ENCODE results near the gene ARMH3.
"Not testable (repeated sequence)": the region's sequence is repeated elsewhere in the genome, so short reads cannot be mapped to it uniquely, and the experiment has no call there.

Gene ARMH3, protein sequence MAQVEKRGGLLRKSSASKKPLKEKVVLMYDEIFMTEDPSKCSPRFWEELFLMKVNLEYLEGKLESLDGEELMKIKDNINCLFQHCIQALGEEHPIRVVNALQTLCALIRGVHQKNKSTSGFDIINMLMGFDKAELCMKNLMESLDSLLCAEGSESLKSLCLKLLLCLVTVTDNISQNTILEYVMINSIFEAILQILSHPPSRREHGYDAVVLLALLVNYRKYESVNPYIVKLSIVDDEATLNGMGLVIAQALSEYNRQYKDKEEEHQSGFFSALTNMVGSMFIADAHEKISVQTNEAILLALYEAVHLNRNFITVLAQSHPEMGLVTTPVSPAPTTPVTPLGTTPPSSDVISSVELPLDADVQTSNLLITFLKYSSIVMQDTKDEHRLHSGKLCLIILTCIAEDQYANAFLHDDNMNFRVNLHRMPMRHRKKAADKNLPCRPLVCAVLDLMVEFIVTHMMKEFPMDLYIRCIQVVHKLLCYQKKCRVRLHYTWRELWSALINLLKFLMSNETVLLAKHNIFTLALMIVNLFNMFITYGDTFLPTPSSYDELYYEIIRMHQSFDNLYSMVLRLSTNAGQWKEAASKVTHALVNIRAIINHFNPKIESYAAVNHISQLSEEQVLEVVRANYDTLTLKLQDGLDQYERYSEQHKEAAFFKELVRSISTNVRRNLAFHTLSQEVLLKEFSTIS

DNA sequence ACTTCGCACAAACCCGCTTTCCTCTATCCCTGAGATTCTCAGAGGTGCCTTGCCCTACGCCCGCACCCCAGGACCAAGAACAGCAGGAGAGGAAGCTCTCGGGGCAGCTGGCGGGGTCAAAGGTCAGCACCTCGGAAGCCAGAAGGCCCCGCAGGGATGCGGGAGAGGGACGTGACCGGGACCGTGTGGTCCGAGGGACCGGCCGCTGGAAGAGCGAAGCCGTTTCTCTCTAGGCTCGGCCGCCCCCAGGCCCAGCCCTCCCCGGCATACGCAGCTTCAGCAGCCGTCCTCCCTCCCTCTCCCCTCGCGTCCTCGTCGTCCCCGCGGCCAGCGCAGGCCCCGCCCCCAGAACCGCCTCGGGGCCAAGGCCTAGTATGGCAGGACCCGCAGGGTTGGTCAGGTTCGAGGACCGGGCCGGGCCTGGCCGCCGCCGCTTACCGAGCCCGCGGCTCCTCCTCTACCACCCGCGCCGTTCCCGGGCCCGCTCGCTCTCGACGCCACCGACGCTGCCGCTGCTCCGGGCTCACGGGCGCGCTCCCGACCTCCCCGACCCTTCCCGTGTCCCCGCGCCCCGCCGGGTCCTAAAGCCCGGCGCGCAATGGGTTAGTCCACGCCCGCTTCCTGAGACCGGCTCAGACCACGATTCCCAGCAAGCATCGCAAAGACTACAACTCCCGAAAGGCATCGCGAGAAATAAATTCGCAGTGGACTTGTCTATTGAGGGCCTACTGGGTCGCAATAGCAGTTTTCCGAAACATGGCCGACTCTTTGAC, at the start of gene ARMH3:
TSS of gene ARMH3 (minus strand) at position 527 of the 773 bp plus-strand sequence. CDS start 16,059 bp downstream, outside the sequence.
- DNase-seq, result peak; percentile 86

DNA sequence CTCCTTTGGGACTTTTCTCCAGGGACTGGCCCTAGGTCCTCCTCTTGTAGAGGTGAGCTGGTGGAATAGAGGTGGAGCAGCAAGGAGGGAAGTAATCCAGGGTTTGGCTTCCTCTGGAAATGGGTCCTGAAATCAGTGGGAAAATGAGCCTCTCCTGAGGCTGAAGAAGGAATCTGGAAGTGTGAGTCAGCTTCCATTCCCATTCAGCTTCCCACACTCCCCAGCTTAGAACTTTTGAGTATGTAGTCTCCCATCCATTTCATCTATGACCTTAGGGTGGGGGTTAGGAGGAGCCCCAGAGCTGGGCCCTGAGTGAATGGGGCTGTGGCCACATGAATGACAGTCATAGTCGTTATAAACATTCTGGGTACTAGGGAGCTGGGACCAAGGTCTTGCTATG, 46.4 kb upstream of the ARMH3 start:
- no peak for DNase-seq

DNA sequence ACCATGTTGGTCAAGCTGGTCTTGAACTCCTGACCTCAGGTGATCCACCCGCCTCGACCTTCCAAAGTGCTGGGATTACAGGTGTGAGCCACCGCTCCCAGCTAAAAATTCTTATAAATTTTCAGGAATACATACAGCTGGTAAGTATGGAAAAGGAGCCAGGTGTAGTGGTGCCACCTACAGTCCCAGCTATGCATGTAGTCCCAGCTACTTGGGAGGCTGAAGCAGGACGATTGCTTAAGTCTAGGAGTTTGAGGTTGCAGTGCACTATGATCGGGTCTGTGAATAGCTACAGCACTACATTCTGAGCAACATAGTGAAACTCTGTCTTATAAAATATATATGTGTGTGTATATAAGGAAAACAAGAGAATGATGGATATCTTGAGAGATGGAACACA, 45.2 kb upstream of the ARMH3 start:
- DNase-seq, result no peak

DNA sequence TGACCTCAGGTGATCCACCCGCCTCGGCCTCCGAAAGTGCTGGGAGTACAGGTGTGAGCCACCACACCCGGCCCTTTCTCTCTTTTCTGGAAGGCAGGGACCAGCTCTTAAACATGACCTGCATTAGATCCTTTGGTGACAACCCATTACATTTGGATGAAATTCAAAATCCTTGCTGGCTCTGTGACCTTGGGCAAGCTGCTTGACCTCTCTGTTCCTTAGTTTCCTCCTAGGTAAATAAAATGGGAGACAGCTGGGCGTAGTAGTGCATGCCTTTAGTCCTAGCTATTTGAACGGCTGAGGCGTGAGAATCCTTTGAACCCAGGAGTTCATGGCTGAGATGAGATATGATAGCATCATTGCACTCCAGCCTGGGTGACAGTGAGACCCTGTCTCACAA, 40.5 kb upstream of the ARMH3 start:
- DNase-seq, result no peak

DNA sequence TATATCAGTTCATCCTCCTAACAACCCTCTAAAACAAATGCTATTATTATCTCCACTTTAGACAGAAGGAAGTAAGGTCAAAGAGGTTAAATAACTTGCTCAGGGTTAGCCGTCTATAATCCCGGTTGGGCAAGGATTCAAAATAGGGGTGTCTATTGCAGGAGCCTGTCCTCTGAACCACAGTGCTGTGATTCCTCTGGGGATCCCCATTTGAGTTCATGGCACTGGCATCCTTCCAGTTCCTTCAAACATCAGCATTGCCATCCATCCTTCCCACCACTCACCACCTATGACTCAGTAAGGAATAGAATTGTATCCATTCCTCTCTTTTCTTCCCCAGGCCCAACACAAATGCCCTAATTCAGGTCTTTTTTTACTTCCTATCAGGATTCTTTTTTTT, 34.8 kb upstream of the ARMH3 start:
- DNase-seq, result no peak

DNA sequence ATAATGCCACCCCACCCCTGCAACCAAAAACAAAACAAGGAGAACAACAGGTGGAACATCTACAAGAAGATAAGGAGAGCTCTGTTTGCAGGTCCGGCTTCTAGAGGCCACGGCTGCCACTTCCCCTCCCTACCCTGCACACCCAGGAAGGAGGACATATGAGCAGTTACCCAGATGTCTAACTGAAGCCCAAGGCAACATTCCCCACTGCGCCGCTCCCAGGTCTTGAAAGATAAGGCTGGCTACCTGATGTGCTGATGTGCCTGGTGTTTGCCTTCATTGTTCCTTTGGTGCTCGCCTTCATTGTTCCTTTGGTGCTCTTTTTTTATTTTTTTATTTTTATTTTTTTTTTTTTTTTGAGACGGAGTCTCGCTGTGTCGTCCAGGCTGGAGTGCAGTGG, 30.2 kb upstream of the ARMH3 start:
- DNase-seq, result no peak

DNA sequence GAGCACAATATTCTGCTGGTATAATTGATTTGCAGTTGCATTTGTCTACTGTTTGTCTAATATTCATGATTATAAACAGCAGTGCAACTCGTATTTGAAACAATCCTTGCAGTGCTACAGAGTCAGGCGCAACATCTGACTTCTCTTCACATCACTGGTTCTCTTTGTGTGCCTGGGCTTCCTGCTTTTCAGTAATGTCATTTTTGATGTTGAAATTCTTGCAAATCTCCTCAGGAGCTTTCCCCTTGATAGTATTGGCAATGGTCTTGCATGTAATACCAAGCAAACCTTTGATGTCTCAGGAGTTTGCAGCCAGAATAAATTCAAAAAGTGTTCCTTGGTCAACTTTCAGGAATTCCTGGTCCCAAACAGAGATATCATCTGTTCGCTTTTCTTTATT, 29.4 kb upstream of the ARMH3 start:
- DNase-seq, result no peak

DNA sequence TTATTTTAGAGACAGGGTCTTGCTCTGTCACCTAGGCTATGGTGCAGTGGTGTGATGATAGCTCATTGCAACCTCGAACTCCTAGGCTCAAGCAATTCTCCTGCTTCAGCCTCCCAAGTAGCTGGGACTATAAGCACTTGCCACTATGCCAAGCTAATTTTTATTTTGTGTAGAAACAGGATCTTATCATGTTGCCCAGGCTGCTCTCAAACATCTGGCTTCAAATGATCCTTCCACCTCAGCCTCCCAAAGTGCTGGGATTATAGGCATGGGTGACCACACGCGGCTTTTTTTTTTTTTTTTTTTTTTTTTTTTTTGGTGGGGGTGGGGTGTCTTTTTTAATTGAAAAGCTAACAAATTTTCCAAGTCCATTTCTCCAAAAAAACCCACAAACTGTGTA, 27.6 kb upstream of the ARMH3 start:
- no peak for DNase-seq

DNA sequence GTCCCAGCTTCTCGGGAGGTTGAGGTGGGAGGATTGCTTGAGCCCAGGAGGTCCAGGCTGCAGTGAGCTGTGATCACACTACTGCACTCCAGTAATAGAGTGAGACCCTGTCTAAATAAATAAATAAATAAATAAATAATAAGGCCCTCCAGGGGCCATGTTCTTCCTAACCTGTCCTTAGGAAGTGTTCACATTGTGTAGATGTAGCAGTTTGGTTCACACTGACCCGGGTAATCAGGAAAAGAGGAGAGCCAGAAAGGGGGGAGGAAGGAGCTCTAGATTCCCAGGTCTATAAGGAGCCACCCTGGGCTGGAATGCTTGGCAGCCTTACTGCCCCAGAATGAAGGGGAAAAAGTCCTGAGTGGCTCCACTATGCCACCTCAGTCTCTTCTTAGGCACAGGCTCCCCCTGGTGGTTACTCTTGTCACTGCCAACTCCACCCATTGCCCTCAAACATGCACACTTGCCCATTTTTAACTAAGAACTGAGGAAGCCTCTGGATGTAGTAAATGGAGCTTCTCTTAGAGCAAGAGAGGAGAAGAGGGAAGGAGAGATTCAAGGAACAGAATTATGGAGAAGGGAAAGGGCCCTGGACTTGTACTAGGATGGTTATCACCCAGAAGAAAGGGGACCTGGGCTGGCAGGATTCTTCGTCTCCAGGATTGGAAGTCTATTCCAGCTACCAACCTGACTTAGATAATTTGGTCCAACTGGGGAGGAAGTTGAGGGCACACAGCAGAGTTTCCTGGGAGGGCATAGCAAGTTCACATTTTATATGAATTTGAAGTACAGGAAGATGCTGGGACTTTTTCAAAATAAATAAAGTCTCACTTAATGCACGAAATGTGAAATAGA, 16.9 kb upstream of the ARMH3 start:
- DNase-seq, result peak; percentile 83

DNA sequence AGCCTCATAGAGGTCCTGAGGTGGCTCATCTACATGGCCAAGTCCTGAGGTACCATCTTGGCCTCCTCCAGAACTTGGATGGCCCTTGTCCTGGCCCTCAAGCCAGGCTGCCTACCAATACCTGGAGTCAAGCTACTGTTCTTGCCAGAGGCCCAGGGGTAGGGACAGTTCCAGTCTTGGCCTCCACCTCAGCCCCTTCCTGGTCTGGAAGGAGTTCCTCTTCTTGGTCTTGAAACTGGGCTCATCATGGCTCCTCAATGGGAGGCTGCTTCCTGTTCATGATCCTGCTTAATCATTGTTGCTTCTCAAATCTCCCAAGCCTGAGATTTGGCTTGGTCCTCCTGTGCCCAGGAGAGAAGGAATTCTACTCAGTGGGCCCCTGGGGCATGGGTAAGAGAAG, 13.1 kb upstream of the ARMH3 start:
- no peak for DNase-seq

DNA sequence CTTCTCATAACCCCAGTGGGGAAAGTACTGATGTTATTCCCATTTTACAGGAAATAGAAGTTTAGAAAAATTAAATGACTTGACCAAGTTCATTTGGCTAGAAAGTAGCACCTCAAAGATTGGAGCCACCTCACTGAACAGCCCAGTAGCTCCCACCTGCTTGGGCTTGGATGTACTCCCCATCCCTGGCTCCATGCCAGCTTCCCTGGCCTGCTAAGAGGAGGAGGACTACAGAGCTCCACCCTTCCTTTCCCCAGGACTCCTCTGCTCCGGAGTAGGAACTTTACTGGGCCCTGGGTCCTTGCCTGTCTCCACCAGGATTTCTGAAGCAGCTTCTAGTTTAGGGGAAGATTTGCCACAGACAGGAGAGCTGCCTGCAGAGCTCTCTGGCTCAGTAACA, 12.2 kb upstream of the ARMH3 start:
- DNase-seq, result no peak

DNA sequence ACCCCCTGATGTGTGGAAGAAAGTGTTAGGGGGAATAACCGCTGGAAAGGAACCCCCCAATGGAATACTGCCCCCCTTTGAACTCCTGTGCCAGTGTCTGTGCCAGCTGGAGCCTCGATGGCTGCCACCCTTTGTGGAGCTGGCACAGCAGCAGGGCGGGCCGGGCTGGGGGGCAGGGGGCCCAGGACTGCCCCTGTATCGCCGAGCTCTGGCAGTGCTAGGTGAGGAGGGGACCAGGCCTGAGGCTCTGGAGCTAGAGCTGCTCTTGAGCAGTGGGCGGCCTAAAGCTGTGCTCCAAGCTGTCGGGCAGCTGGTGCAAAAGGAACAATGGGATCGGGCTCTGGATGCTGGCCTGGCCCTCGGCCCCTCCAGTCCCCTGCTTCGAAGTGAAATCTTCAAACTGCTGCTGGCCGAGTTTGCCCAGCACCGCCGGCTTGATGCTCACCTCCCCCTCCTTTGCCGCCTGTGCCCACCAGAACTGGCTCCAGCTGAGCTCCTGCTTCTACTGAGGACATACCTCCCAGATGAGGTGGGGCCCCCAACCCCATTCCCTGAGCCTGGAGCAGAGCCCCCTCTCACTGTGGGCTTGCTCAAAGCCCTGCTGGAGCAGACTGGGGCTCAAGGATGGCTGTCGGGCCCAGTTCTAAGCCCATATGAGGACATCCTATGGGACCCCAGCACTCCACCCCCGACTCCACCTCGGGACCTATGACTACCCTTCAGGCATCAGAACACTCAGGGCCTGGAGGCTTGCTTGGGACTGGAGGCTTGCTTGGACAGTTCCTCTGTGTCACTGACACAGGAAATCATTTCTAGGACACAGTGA, 11.3 kb upstream of the ARMH3 start:
- no peak for DNase-seq

DNA sequence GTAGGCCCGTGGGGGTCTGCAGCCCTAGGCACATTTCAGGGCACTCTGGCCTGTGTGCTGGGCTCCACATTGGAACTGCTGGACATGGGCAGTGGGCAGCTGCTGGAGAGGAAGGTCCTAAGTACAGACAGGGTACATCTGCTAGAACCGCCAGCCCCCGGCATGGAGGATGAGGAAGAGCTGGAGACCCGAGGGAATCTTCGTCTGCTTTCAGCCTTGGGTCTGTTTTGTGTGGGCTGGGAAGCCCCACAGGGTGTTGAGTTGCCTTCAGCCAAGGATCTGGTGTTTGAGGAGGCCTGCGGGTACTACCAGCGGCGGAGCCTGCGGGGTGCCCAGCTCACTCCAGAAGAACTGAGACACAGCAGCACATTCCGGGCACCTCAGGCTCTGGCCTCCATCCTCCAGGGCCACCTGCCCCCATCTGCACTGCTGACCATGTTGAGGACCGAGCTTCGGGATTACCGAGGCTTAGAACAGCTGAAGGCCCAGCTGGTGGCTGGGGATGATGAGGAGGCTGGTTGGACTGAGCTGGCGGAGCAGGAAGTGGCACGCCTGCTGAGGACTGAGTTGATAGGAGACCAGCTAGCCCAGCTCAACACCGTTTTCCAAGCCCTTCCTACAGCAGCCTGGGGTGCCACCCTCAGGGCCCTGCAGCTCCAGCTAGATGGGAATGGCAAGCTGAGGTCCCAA, 10.6 kb upstream of the ARMH3 start:
- DNase-seq, result no peak

DNA sequence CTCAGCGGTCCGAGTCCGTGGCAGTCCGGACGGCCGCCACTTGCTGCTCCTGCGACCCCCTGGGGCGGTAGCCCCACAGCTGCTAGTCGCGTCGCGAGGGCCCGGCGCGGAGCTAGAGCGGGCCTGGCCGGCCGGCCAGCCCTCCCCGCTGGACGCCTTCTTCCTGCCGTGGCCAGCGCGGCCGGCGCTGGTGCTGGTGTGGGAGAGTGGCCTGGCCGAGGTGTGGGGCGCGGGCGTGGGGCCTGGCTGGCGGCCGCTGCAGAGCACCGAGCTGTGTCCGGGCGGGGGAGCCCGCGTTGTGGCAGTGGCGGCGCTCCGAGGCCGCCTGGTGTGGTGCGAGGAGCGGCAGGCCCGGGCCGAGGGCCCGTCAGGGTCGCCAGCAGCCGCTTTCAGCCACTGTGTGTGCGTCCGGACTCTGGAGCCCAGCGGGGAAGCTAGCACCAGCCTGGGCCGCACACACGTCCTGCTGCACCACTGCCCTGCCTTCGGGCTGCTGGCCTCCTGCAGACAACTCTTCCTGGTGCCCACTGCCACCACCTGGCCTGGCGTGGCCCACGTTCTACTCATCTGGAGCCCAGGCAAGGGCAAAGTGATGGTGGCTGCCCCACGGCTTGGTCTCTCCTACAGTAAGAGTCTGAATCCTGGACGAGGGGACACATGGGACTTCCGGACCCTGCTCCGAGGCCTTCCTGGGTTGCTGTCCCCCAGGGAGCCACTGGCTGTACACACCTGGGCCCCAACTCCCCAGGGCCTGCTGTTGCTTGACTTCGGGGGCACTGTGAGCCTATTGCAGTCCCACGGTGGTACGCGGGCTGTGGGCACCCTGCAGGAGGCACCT, 9.8 kb upstream of the ARMH3 start:
- peak; percentile 5 for DNase-seq

DNA sequence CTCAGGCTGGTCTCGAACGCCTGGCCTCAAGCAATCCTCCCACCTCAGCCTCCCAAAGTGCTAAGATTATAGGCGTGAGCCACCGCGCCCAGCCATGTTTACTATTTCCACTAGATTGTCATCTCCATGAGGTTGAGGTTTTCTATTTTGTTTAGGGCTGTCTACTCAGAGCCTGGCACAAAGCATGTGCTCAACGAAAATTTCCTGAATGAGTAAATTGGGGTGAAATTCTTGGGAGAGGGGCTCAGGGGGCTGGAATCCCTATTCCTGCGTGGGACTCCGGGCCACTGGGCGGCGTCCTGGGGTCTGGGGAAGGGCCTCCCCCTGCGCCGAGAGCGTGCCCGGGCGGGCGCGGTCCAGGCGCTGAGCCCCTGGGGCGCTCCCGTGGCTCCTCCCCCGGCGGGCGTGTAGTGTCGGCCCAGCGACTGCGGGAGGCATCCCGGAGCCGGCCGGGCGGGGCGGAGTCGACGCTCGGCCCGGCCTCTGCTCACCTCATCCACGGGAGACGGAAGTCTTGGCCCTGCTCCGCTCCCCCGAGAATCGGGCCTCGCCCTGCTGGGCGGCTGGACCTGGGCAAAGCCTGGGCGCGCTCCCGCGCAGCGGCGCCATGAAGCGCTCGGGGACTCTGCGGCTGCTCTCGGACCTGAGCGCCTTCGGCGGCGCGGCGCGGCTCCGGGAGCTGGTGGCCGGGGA, 9.0 kb upstream of the ARMH3 start, which contains the start of gene HPS6:
TSS of gene HPS6 (plus strand) at position 482 of the 693 bp plus-strand sequence. CDS start at position 608, 126 bp downstream.
- peak; percentile 89 for DNase-seq

DNA sequence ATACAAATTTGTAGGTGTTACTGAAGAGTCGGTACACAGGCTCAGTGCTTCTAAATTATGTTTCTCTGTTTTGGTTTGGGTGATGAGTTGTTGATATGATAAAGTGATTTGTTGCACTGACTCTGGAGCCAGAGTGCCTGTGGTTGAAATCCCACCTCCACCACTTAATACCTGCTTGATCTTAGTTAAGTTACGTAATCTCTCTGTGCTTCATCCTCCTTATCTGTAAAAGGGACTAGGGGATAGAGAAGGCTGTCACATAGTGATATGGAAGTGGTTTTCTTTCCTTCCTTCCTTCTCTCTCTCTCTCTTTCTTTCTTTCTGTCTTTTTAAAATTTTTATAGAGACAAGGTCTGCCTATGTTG, 8.5 kb upstream of the ARMH3 start:
- DNase-seq, result no peak

DNA sequence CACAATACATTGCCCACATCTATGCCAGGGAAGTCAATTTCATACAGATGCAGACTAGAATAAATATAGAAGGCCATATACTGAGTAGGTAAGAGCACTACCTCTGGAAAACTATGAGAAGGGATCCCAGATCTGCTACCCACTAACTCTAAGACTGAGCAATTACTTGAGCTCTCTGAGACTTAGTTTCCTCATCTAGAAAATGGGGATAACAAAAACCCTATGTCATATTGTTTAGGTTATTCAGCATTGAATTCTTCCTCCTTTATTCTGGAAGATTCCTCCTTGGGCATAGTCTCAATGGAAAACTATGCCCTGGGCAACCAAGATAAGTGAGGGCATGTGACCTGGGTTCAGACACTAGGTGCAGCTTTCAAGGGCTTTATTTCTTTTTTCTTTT, 4.0 kb upstream of the ARMH3 start:
- no peak for DNase-seq

DNA sequence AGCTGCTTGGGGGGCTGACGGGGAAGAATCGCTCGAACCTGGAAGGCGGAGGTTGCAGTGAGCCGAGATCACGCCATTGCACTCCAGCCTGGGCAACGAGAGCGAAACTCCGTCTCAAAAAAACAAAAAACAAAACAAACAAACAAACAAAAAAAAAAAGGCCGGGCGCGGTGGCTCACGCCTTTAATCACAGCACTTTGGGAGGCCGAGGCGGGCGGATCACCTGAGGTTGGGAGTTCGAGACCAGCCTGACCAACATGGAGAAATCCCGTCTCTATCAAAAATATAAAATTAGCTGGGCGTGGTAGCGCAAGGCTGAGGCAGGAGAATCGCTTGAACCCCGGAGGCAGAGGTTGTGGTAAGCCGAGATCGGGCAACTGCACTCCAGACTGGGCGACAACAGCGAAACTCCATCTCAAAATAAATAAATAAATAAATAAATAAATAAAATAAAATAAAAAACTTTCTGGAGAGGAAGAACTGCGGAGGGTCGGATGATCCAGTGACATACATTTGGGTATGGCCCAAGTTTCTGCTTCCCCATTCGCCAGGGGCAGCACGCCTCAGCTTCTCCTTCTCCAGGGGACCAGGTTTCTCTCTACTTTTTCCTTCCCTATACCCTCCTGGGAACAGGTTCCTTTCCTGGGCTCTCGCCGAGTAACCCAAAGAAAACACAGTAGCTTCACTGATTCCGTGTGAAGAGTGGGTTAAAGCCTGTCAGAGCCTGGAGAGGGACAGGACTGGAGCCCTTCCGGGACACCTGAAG, 909 bp downstream of the ARMH3 start:
- DNase-seq, result not testable (repeated sequence)

DNA sequence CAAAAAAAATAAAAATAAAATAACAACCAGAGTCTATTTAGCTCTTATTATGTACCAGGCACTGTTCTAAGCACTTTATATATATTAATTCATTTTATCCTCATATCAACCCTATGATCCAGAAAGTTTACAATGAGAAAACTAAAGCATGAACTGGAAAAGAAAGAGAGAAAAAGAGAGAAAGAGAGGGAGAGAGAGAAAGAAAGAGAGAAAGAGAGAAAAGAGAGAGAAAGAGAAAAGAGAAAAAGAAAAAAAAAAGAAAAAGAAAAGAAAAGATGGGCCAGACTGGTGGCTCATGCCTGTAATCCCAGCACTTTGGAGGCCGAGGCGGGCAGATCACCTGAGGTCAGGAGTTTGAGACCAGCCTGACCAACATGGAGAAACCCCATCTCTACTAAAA, 9.9 kb downstream of the ARMH3 start:
- DNase-seq, result no peak
